Activated CD4-positive, CD25-positive, alpha-beta regulatory T cell treated with anti-CD3 and anti-CD28 coated beads, Interleukin-2, amount 50 U/mL, for 72 hours (primary cell): ENCODE data around the gene S100B.
A peak's percentile ranks its signal among the peaks of the same experiment; 100 is the strongest.
"Not testable (repeated sequence)": the region's sequence is repeated elsewhere in the genome, so short reads cannot be mapped to it uniquely, and the experiment has no call there.

Source experiments
- DNase-seq: peaks from one replicate; pipeline ENCODE4 v3.0.0; 2021

S100B gene

GRCh38 chr21:46598581-46599572, 6.0 kb downstream of the S100B start:
- no peak for DNase-seq

GRCh38 chr21:46597896-46598343, 7.0 kb downstream of the S100B start:
- DNase-seq, result no peak

GRCh38 chr21:46597031-46597430, 7.9 kb downstream of the S100B start:
- no peak for DNase-seq

GRCh38 chr21:46596201-46596600, 8.7 kb downstream of the S100B start:
- DNase-seq, result no peak

GRCh38 chr21:46594276-46594675, 10.6 kb downstream of the S100B start:
- no peak for DNase-seq

GRCh38 chr21:46585191-46585953, 19.5 kb downstream of the S100B start:
- DNase-seq, result no peak

GRCh38 chr21:46581780-46582307, 23.0 kb downstream of the S100B start:
- no peak for DNase-seq

GRCh38 chr21:46579394-46579793, 25.5 kb downstream of the S100B start:
- not testable (repeated sequence) for DNase-seq

- DNase-seq, result not testable (repeated sequence)
These were observed 27.1 kb downstream of the S100B start for GRCh38 chr21:46577786-46578185.

GRCh38 chr21:46572850-46573249, 32.0 kb downstream of the S100B start:
- DNase-seq, result no peak

GRCh38 chr21:46570631-46571030, 34.3 kb downstream of the S100B start:
- no peak for DNase-seq

GRCh38 chr21:46570119-46570518, 34.8 kb downstream of the S100B start:
- DNase-seq, result no peak

- no peak for DNase-seq
These were observed 35.8 kb downstream of the S100B start for GRCh38 chr21:46569081-46569480.

GRCh38 chr21:46568562-46568961, 36.3 kb downstream of the S100B start:
- no peak for DNase-seq

GRCh38 chr21:46567348-46567747, 37.5 kb downstream of the S100B start:
- DNase-seq, result no peak

- DNase-seq, result no peak
These were observed 40.5 kb downstream of the S100B start for GRCh38 chr21:46564391-46564790.

GRCh38 chr21:46562964-46563607, 41.8 kb downstream of the S100B start:
- no peak for DNase-seq

- DNase-seq, result no peak
These were observed 42.4 kb downstream of the S100B start for GRCh38 chr21:46562472-46562871.

GRCh38 chr21:46561445-46562090, 43.3 kb downstream of the S100B start:
- DNase-seq, result no peak

GRCh38 chr21:46560568-46561444, 44.1 kb downstream of the S100B start:
- no peak for DNase-seq

GRCh38 chr21:46559291-46559983, 45.4 kb downstream of the S100B start:
- DNase-seq, result peak; percentile 60
